CD4-positive, alpha-beta T cell treated with Interleukin-21 for 1 hour (primary cell): Measurements from ENCODE around the gene IRX2.

ENCODE experiments used
- DNase-seq: peaks from one replicate; pipeline ENCODE4 v3.0.0-alpha.2; 2020

Gene IRX2

GRCh38 chr5:2711446-2712425 lies 39.7 kb downstream of the IRX2 start:
- DNase-seq = no peak

GRCh38 chr5:2710910-2711309 lies 40.6 kb downstream of the IRX2 start:
- DNase-seq = no peak

GRCh38 chr5:2709976-2710689 lies 41.3 kb downstream of the IRX2 start:
- DNase-seq = no peak

GRCh38 chr5:2708751-2709150 lies 42.7 kb downstream of the IRX2 start:
- no peak for DNase-seq

GRCh38 chr5:2708132-2708531 lies 43.3 kb downstream of the IRX2 start:
- DNase-seq = no peak

GRCh38 chr5:2705861-2706260 lies 45.6 kb downstream of the IRX2 start:
- DNase-seq = no peak

- DNase-seq = no peak
These were observed 46.5 kb downstream of the IRX2 start for GRCh38 chr5:2704806-2705645.

- DNase-seq = no peak
These were observed 47.4 kb downstream of the IRX2 start for GRCh38 chr5:2704111-2704510.

GRCh38 chr5:2703615-2704014 lies 47.9 kb downstream of the IRX2 start:
- no peak for DNase-seq

- no peak for DNase-seq
These were observed 48.4 kb downstream of the IRX2 start for GRCh38 chr5:2703041-2703440.

GRCh38 chr5:2702096-2702879 lies 49.2 kb downstream of the IRX2 start:
- no peak for DNase-seq

- DNase-seq = no peak
These were observed 49.9 kb downstream of the IRX2 start for GRCh38 chr5:2701592-2701991.

GRCh38 chr5:2700876-2701275 lies 50.6 kb downstream of the IRX2 start:
- DNase-seq = no peak

GRCh38 chr5:2699686-2700085 lies 51.8 kb downstream of the IRX2 start:
- DNase-seq = no peak

- DNase-seq = no peak
These were observed 52.2 kb downstream of the IRX2 start for GRCh38 chr5:2699231-2699630.

- no peak for DNase-seq
These were observed 52.9 kb downstream of the IRX2 start for GRCh38 chr5:2698581-2698980.

GRCh38 chr5:2697446-2698200 lies 53.9 kb downstream of the IRX2 start:
- no peak for DNase-seq

GRCh38 chr5:2697041-2697440 lies 54.4 kb downstream of the IRX2 start:
- DNase-seq = no peak
